Heart left ventricle (tissue), 13 donors: ENCODE data around the gene ECM1.

ENCODE experiments used
- CTCF ChIP-seq, 12 donors: fragments of 200-600 bp; sonication (generic) in 4 of 12; IDR thresholded peaks; one replicate each; pipeline versions ENCODE4 v1.5.0 to v1.8.0; 2018 to 2022; ENCODE audit warnings: antibody characterized with exemption in 12 of 12, mild to moderate bottlenecking in 5 of 12
- POLR2A ChIP-seq, 2 donors: fragments of 450-650 bp; IDR thresholded peaks; one replicate each; pipeline ENCODE4 v1.6.1; 2017; ENCODE audit warnings: antibody characterized with exemption in 2 of 2, mild to moderate bottlenecking in 2 of 2, moderate library complexity in 2 of 2
- donor health status: ischemic (EF 13 %, LVEDD 7.1; RV severe dilation, severe dysfunction).
- donor health status: DM: no; HTN: yes; CAD: no.
- donor health status: DM: no; HTN: no; CAD: no.
- donor health status: ischemic (EF 25% LVEDD 6.9; RV normal size, moderate dysfunction).
- donor health status: ischemic (EF 25% LVEDD 5.7; RV mildly dilated, moderate dysfunction).
- donor health status: ischemic (EF 35%, LVEDD 5.7; RV mildly dilated, moderate dysfunction).
- donor health status: nonischemic (EF 11% LVEDD 7.7; RV severe dilation, severe dysfunction).
- donor health status: DM: yes; HTN: yes; CAD: no.
- donor health status: PGD.
- donor health status: ischemic (EF 29% LVEDD 5.4; RV normal size, mild dysfunction).
- donor health status: nonischemic (EF 23%, LVEDD 6.1; RV moderate dilation, normal function).

GRCh38 chr1:150558303-150558704 lies 50.4 kb downstream of the ECM1 start:
- TF ChIP-seq CTCF (IDR thresholded peaks at IDR 0.05) = no peak
- no peak for TF ChIP-seq POLR2A (IDR thresholded peaks at IDR 0.05)
